ENCODE measurements around the gene LIMD2. TPM values are rescaled to one million over a fixed set of nuclear protein-coding genes. Genes with fewer than 3 reads are reported as not detected.

The LIMD2 gene
- total RNA-seq, 1 experiment from 2014 or later: 15.3 TPM

GRCh38 chr17:63705657-63706056 lies 5.7 kb upstream of the LIMD2 start:
- Histone ChIP-seq H3K36me3 (ENCODE audit: control insufficient read depth, insufficient read depth, low read length) (no peaks in the 10 kb centered on the region; the same call in 1 of the 2 replicates), H3K4me1 (ENCODE audit: control insufficient read depth, insufficient read depth, low read length) (no peaks in the 10 kb centered on the region; the same call in 1 of the 2 replicates), H3K9me3 (ENCODE audit: control insufficient read depth, insufficient read depth, low read depth, low read length) (no peaks in the 10 kb centered on the region), H3K4me3 (ENCODE audit: low read depth in 2 of 2, low read length in 2 of 2) (no peak overlapping the region), H3K27ac (ENCODE audit: low read length) (no peak overlapping the region), H3K27me3 (ENCODE audit: control insufficient read depth, insufficient read depth, low read length) (no peaks in the 10 kb centered on the region)
- DNase-seq (ENCODE audit: low read depth, low spot score): no peak
- ATAC-seq: no peak
- TF ChIP-seq CTCF (IDR thresholded peaks at IDR 0.05) (no peak), TCF7L2 (IDR thresholded peaks at IDR 0.05; ENCODE audit: low read depth, low read length) (no peak), SIN3A (IDR thresholded peaks at IDR 0.05; ENCODE audit: borderline replicate concordance, insufficient read depth, low read depth, low read length) (no peak), POLR2AphosphoS5 (IDR thresholded peaks at IDR 0.05; ENCODE audit: low read depth, low read length) (no peak), REST (IDR thresholded peaks at IDR 0.05; ENCODE audit: insufficient read depth in 1 of 2, low read depth in 2 of 2, low read length in 1 of 2) (no peak)
- ChIA-PET POLR2A (no interaction called here), CTCF (no interaction called here)
- in situ Hi-C loops (cut with HindIII; ENCODE audit: low pct_unique_long_range_greater_than_20kb, low sequenced_read_pairs): no loop called here
- intact Hi-C loops (cut with micrococcal nuclease; ENCODE audit: unreplicated experiment): no loop called here
- no TSS peak for BruUV-seq (replicated peaks)

- TF ChIP-seq REST (IDR thresholded peaks at IDR 0.05; ENCODE audit: insufficient read depth in 1 of 2, low read depth in 2 of 2, low read length in 1 of 2): no peak
- no peak for TF ChIP-seq CTCF (IDR thresholded peaks at IDR 0.05)
- TF ChIP-seq SIN3A (IDR thresholded peaks at IDR 0.05; ENCODE audit: borderline replicate concordance, insufficient read depth, low read depth, low read length): no peak
- TF ChIP-seq TCF7L2 (IDR thresholded peaks at IDR 0.05; ENCODE audit: low read depth, low read length): no peak
- TF ChIP-seq POLR2AphosphoS5 (IDR thresholded peaks at IDR 0.05; ENCODE audit: low read depth, low read length): no peak
- DNase-seq (ENCODE audit: low read depth, low spot score) (no peak), ATAC-seq (no peak)
- CTCF ChIA-PET: no interaction called here
- Histone ChIP-seq H3K27me3 (ENCODE audit: control insufficient read depth, insufficient read depth, low read length) (no peaks in the 10 kb centered on the region), H3K36me3 (ENCODE audit: control insufficient read depth, insufficient read depth, low read length) (no peaks in the 10 kb centered on the region), H3K9me3 (ENCODE audit: control insufficient read depth, insufficient read depth, low read depth, low read length) (no peaks in the 10 kb centered on the region), H3K4me1 (ENCODE audit: control insufficient read depth, insufficient read depth, low read length) (no peaks in the 10 kb centered on the region; the same call in 1 of the 2 replicates), H3K27ac (ENCODE audit: low read length) (no peak overlapping the region), H3K4me3 (ENCODE audit: low read depth in 2 of 2, low read length in 2 of 2) (no peak overlapping the region)
- no TSS peak for BruUV-seq (replicated peaks)
- in situ Hi-C loops (cut with HindIII; ENCODE audit: low pct_unique_long_range_greater_than_20kb, low sequenced_read_pairs) (no loop called here), intact Hi-C loops (cut with micrococcal nuclease; ENCODE audit: unreplicated experiment) (no loop called here)
- POLR2A ChIA-PET: no interaction called here
Measured at GRCh38 chr17:63704836-63705235, 4.9 kb upstream of the LIMD2 start.

All from Panc1 (cell line).